K562 (cell line): ENCODE measurements around the gene PCNX2.

Experiments
- SIN3A ChIP-seq, 2 experiments: fragments of 150-350 bp in 1 of 2; IDR thresholded peaks; 2 replicates each; pipeline ENCODE4 v1.6.1; 2011 to 2016; ENCODE audit warnings: borderline replicate concordance in 2 of 2, low read depth in 2 of 2, low read length in 2 of 2, mild to moderate bottlenecking in 2 of 2, moderate library complexity in 2 of 2; ENCODE audit not compliant: control insufficient read depth in 1 of 2
- SMARCB1 ChIP-seq: IDR thresholded peaks from 2 replicates; pipeline ENCODE4 v1.6.1; 2011; ENCODE audit warnings: improper control_type of control experiment, low read depth; ENCODE audit not compliant: insufficient read length
- SMC3 ChIP-seq: conservative IDR thresholded peaks from 2 replicates; pipeline ENCODE4 v1.6.1; 2011; ENCODE audit warnings: low read depth, low read length, improper control_type of control experiment; ENCODE audit not compliant: insufficient read depth
- TAF1 ChIP-seq: IDR thresholded peaks from 2 replicates; pipeline ENCODE4 v1.6.1; 2011; ENCODE audit warnings: mild to moderate bottlenecking, low read length, moderate library complexity; ENCODE audit not compliant: insufficient read depth, control insufficient read depth, severe bottlenecking; ENCODE audit errors: extremely low read depth
- ZC3H8 ChIP-seq: fragments of 450-650 bp; IDR thresholded peaks from 2 replicates; pipeline ENCODE4 v1.6.1; 2017
- ZNF282 ChIP-seq: sonication (generic); formaldehyde crosslinking; IDR thresholded peaks from 2 replicates; pipeline ENCODE4 v1.8.1; 2023; ENCODE audit warnings: missing genetic modification reagents
- TF ChIP-seq, protein P1 (sequence below), 3 experiments: IDR thresholded peaks in 2 of 3; conservative IDR thresholded peaks in 1 of 3; 2 replicates each; pipeline ENCODE4 v1.5.1; 2011 to 2012; ENCODE audit warnings: low read length in 3 of 3, mild to moderate bottlenecking in 3 of 3, control low read depth in 2 of 3, improper control_type of control experiment in 1 of 3, inconsistent platforms in 1 of 3, low read depth in 1 of 3, mixed read lengths in 1 of 3, moderate library complexity in 1 of 3; ENCODE audit not compliant: insufficient read depth in 2 of 3
- TF ChIP-seq, protein P2 (sequence below): sonication (generic); formaldehyde crosslinking; IDR thresholded peaks from 2 replicates; pipeline ENCODE4 v1.8.0; 2022; ENCODE audit warnings: missing genetic modification reagents, mild to moderate bottlenecking, borderline replicate concordance
- TF ChIP-seq, protein P3 (sequence below): sonication (generic); formaldehyde crosslinking; IDR thresholded peaks from 2 replicates; pipeline ENCODE4 v1.9.0; 2022; ENCODE audit warnings: mild to moderate bottlenecking, missing genetic modification reagents

DNA sequence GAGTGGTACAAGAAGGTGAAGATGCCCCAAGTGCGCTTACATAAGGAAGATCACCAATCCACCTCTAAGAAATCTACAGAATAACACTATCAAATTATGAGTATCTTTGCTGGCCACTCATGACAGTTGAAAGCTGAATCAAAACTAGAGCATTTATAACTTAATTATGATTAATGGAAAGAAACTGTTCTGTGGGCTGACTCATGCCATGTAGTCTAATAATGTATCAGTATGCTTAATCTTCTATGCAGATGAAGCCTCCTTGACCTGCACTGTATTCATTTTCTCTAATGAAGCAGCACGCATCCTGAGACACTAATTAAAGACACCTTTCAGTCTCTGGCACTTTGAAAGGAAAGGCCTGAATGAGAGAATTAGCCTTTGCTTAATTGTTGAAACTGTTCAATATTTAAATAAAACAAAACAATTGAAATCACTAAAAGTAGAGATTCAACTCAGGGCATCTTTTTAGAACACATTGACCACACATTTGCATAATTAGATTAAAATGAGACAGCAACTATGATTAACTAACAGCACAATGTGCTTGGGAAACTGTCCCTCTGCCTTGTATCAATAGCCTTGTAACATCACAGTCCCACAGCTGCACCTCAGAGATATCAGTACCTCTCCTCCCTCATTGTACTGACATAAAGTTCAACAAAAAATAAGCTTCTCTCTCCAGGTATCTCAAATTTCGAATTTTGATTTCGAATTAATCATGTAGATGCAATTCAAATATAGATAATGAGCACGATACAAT lies 239.5 kb downstream of the PCNX2 start:
- TF ChIP-seq, protein P1, sequence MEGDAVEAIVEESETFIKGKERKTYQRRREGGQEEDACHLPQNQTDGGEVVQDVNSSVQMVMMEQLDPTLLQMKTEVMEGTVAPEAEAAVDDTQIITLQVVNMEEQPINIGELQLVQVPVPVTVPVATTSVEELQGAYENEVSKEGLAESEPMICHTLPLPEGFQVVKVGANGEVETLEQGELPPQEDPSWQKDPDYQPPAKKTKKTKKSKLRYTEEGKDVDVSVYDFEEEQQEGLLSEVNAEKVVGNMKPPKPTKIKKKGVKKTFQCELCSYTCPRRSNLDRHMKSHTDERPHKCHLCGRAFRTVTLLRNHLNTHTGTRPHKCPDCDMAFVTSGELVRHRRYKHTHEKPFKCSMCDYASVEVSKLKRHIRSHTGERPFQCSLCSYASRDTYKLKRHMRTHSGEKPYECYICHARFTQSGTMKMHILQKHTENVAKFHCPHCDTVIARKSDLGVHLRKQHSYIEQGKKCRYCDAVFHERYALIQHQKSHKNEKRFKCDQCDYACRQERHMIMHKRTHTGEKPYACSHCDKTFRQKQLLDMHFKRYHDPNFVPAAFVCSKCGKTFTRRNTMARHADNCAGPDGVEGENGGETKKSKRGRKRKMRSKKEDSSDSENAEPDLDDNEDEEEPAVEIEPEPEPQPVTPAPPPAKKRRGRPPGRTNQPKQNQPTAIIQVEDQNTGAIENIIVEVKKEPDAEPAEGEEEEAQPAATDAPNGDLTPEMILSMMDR (IDR thresholded peaks at IDR 0.05 in 2 of 3, conservative IDR thresholded peaks at IDR 0.05 in 1 of 3; ENCODE audit: insufficient read depth in 2 of 3, low read depth in 1 of 3, low read length in 3 of 3) = no peak
- TF ChIP-seq SMARCB1 = no peak
- no peak for TF ChIP-seq TAF1
- no peak for TF ChIP-seq ZC3H8
- TF ChIP-seq, protein P2, sequence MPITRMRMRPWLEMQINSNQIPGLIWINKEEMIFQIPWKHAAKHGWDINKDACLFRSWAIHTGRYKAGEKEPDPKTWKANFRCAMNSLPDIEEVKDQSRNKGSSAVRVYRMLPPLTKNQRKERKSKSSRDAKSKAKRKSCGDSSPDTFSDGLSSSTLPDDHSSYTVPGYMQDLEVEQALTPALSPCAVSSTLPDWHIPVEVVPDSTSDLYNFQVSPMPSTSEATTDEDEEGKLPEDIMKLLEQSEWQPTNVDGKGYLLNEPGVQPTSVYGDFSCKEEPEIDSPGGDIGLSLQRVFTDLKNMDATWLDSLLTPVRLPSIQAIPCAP = no peak
- TF ChIP-seq, protein P3, sequence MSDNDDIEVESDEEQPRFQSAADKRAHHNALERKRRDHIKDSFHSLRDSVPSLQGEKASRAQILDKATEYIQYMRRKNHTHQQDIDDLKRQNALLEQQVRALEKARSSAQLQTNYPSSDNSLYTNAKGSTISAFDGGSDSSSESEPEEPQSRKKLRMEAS = no peak
- no peak for TF ChIP-seq ZNF282 (CRISPR knock-in tag)
- TF ChIP-seq SMC3 = no peak
- TF ChIP-seq SIN3A (IDR thresholded peaks at IDR 0.05; ENCODE audit: borderline replicate concordance in 2 of 2, control insufficient read depth in 1 of 2, low read depth in 2 of 2, low read length in 2 of 2) = no peak
